ENCODE measurements around the gene PIF1. TPM values are rescaled to one million over a fixed set of nuclear protein-coding genes. Genes with fewer than 3 reads are reported as not detected.

The PIF1 gene
- total RNA-seq, 2 experiments from 2014 or later = 82.9 to 126 TPM

DNA sequence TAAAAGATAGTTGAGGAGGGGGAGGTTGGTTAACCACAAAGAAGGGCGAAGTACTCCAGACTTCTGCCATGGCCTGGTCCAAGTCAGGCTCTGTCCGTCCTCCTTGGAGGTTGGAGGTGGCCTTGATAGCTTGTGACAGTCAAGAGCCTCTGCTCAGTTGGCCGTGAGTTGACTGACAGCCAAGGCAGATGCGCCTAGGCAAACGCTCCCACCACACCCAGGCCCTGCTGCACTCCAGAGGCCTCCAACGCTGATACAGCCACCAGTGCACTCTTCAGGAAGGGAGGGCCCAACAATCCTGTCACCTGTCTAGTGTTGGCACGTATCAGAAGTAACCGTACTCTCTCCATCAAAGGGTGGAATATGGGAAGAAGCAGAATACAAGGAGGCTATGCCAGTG lies 59.4 kb downstream of the PIF1 start:
- intact Hi-C loops (cut with micrococcal nuclease; ENCODE audit: unreplicated experiment) = no loop called here
- Histone ChIP-seq H3K4me2 (ENCODE audit: low read length) (no peak overlapping the region), H4K20me1 (ENCODE audit: insufficient read depth, low read length) (no peaks in the 10 kb centered on the region), H3K9me2 (ENCODE audit: insufficient read depth, low read length) (no peaks in the 10 kb centered on the region), H3K36me3 (ENCODE audit: insufficient read depth, low read length) (no peaks in the 10 kb centered on the region), H3K9me3 (ENCODE audit: low read length) (no peaks in the 10 kb centered on the region), H3K79me2 (ENCODE audit: insufficient read depth, low read depth, low read length) (no peaks in the 10 kb centered on the region), H3K27ac (ENCODE audit: low read depth, low read length, poor library complexity, severe bottlenecking) (no peak overlapping the region), H2AFZ (ENCODE audit: low read length) (no peak overlapping the region), H3K4me1 (ENCODE audit: insufficient read depth, low read length, poor library complexity, severe bottlenecking) (no peaks in the 10 kb centered on the region), H3K4me3 (ENCODE audit: low read depth, low read length, poor library complexity, severe bottlenecking) (no peak overlapping the region)
- BruUV-seq (replicated peaks) = no TSS peak
- ChIA-PET POLR2A (no interaction called here), CTCF (ENCODE audit: unreplicated experiment) (no interaction called here)
- TF ChIP-seq, protein P1, sequence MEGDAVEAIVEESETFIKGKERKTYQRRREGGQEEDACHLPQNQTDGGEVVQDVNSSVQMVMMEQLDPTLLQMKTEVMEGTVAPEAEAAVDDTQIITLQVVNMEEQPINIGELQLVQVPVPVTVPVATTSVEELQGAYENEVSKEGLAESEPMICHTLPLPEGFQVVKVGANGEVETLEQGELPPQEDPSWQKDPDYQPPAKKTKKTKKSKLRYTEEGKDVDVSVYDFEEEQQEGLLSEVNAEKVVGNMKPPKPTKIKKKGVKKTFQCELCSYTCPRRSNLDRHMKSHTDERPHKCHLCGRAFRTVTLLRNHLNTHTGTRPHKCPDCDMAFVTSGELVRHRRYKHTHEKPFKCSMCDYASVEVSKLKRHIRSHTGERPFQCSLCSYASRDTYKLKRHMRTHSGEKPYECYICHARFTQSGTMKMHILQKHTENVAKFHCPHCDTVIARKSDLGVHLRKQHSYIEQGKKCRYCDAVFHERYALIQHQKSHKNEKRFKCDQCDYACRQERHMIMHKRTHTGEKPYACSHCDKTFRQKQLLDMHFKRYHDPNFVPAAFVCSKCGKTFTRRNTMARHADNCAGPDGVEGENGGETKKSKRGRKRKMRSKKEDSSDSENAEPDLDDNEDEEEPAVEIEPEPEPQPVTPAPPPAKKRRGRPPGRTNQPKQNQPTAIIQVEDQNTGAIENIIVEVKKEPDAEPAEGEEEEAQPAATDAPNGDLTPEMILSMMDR (conservative IDR thresholded peaks at IDR 0.05; ENCODE audit: low read length) = no peak
- TF ChIP-seq EZH2phosphoT487 (IDR thresholded peaks at IDR 0.05; ENCODE audit: borderline replicate concordance, low read depth, low read length) = no peak
- no peak for DNase-seq (ENCODE audit: low spot score)

Other genes with a start within 250 kb of the PIF1 start
- gene RBPMS2, start 50.1 kb downstream of the PIF1 start, total RNA-seq (2014; rRNA removed; shearing (Covaris generic)) = not detected in 2 replicates
- gene RBPMS2, start 50.1 kb downstream of the PIF1 start, total RNA-seq (2022) = not detected in 2 replicates
- 10.1 and 12.0 TPM in 2 replicates for gene PLEKHO2, start 16.3 kb upstream of the PIF1 start, total RNA-seq (2014; rRNA removed; shearing (Covaris generic))
- 21.3 and 24.5 TPM in 2 replicates for gene PLEKHO2, start 16.3 kb upstream of the PIF1 start, total RNA-seq (2022)
- 0.88 and 2.1 TPM in 2 replicates for gene ANKDD1A, start 86.3 kb upstream of the PIF1 start, total RNA-seq (2014; rRNA removed; shearing (Covaris generic))
- 3.1 and 5.1 TPM in 2 replicates for gene ANKDD1A, start 86.3 kb upstream of the PIF1 start, total RNA-seq (2022)
- 49.6 and 56.4 TPM in 2 replicates for gene SPG21, start 164.3 kb upstream of the PIF1 start, total RNA-seq (2014; rRNA removed; shearing (Covaris generic))
- 83.9 and 95.4 TPM in 2 replicates for gene SPG21, start 164.3 kb upstream of the PIF1 start, total RNA-seq (2022)
- 9.1 and 9.7 TPM in 2 replicates for gene MTFMT, start 204.0 kb upstream of the PIF1 start, total RNA-seq (2014; rRNA removed; shearing (Covaris generic))
- 19.0 and 19.1 TPM in 2 replicates for gene MTFMT, start 204.0 kb upstream of the PIF1 start, total RNA-seq (2022)
- not detected in 2 replicates for gene SLC51B, start 219.7 kb upstream of the PIF1 start, total RNA-seq (2014; rRNA removed; shearing (Covaris generic))
- gene SLC51B, start 219.7 kb upstream of the PIF1 start, total RNA-seq (2022) = not detected in 2 replicates
- gene RASL12, start 242.3 kb upstream of the PIF1 start, total RNA-seq (2014; rRNA removed; shearing (Covaris generic)) = not detected in 2 replicates
- not detected in 2 replicates for gene RASL12, start 242.3 kb upstream of the PIF1 start, total RNA-seq (2022)